ENCODE data around the gene MRTFA. TPM values are rescaled to one million over a fixed set of nuclear protein-coding genes. Genes with fewer than 3 reads are reported as not detected.

The MRTFA gene
- total and polyA plus RNA-seq, 9 of the 15 experiments (the other 6 are each of a cell fraction or from before 2014, with no cell fraction given) = 0.84 to 21.1 (median 3.7) TPM

DNA sequence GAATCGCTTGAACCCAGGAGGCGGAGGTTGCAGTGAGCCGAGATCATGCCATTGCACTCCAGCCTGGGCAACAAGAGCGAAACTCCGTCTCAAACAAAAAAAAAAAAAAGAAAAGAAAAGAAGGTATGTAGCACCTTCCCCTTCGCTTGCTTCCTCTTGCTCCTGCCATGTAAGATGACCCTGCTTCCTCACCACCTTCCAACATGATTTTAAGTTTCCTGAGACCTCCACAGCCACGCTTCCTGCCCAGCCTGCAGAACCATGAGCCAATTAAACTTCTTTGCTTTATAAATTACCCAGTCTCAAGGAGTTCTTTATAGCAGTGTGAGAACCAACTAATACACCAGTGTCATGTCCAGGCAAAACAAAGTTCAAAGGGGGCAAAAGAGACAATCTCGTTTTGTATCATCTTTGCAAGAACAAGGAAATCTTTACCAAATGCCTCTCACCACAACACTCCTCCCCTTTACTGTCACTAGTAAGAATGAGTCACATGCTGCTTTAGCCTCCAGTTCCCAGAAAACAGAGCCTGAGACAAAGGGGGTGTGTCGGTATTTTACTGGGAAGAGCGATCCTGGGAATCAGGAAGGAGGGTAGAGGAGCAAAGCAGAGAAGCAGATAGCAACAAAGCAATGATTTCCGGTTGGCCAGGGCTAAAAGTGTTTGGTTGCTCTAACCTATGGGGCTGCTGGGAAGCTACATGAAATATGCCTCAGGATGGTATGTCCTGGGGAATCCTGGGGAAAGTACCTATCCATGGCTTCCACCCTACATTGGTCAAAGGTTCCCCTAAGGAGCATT lies 32.3 kb upstream of the MRTFA start:
- Histone ChIP-seq H3K4me1 (replicated peaks in 1 of 2; ENCODE audit: control insufficient read depth in 2 of 2, insufficient read depth in 2 of 2, low read length in 2 of 2) (peaks cover 0 to 25% of the 10 kb centered on the region in 2 experiments; a peak in 3 of 5 replicates), H2AFZ (ENCODE audit: low read depth, low read length) (peak overlapping the region; percentile 45), H3K27me3 (ENCODE audit: control insufficient read depth in 2 of 2, insufficient read depth in 2 of 2, low read length in 2 of 2) (no peaks in the 10 kb centered on the region), H3K4me3 (no peak overlapping the region), H3K27ac (ENCODE audit: extremely low read depth, low read depth, low read length) (peak overlapping the region; percentile 6; the same call in 1 of the 3 replicates), H3K36me3 (ENCODE audit: control insufficient read depth, insufficient read depth, low read length) (no peaks in the 10 kb centered on the region), H3K79me2 (ENCODE audit: control insufficient read depth, insufficient read depth, low read length) (no peaks in the 10 kb centered on the region), H3K4me2 (ENCODE audit: insufficient read depth, low read length) (peak overlapping the region; percentile 32), H3K9me1 (ENCODE audit: control insufficient read depth, insufficient read depth, low read length) (no peaks in the 10 kb centered on the region), H4K20me1 (replicated peaks; ENCODE audit: control insufficient read depth, insufficient read depth, low read length) (no peaks in the 10 kb centered on the region), H3K9ac (ENCODE audit: insufficient read depth in 1 of 2, low read depth in 2 of 2, low read length in 2 of 2) (no peak overlapping the region), H3K9me3 (replicated peaks; ENCODE audit: control insufficient read depth, insufficient read depth, low read depth, low read length) (no peaks in the 10 kb centered on the region; the same call in 1 of the 2 replicates)
- FAIRE-seq (peak; percentile 49), DNase-seq (ENCODE audit: extremely low read depth in 1 of 4, low spot score in 3 of 4) (peak; percentile 22 to 65 (median 40)), ATAC-seq (no peak; the same call in 1 of the 3 replicates)
- in situ Hi-C loops (cut with MboI) (no loop called here), intact Hi-C loops (cut with micrococcal nuclease) (no loop called here)
- WGBS (ENCODE audit: insufficient coverage, low coverage, missing lambda C conversion rate) = 27% methylated on average over 6 of the region's 11 CpGs
- ChIA-PET CTCF (ENCODE audit: low intra/inter-chr PET ratio) (no interaction called here), POLR2A (interaction anchor here (0.6 kb wide), 1 partner anchor 17 kb away, joined by 4 read pairs; no protein-coding TSS in a partner anchor)
- BruUV-seq (replicated peaks) = no TSS peak
- no peak for TF ChIP-seq ZNF668 (CRISPR knock-in tag; IDR thresholded peaks at IDR 0.05)
- TF ChIP-seq NR2C1 (IDR thresholded peaks at IDR 0.05) = no peak
- TF ChIP-seq NR2C1 (tag; IDR thresholded peaks at IDR 0.05) = no peak
- TF ChIP-seq, protein P1, sequence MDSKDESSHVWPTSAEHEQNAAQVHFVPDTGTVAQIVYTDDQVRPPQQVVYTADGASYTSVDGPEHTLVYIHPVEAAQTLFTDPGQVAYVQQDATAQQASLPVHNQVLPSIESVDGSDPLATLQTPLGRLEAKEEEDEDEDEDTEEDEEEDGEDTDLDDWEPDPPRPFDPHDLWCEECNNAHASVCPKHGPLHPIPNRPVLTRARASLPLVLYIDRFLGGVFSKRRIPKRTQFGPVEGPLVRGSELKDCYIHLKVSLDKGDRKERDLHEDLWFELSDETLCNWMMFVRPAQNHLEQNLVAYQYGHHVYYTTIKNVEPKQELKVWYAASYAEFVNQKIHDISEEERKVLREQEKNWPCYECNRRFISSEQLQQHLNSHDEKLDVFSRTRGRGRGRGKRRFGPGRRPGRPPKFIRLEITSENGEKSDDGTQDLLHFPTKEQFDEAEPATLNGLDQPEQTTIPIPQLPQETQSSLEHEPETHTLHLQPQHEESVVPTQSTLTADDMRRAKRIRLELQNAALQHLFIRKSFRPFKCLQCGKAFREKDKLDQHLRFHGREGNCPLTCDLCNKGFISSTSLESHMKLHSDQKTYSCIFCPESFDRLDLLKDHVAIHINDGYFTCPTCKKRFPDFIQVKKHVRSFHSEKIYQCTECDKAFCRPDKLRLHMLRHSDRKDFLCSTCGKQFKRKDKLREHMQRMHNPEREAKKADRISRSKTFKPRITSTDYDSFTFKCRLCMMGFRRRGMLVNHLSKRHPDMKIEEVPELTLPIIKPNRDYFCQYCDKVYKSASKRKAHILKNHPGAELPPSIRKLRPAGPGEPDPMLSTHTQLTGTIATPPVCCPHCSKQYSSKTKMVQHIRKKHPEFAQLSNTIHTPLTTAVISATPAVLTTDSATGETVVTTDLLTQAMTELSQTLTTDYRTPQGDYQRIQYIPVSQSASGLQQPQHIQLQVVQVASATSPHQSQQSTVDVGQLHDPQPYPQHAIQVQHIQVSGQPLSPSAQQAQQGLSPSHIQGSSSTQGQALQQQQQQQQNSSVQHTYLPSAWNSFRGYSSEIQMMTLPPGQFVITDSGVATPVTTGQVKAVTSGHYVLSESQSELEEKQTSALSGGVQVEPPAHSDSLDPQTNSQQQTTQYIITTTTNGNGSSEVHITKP (IDR thresholded peaks at IDR 0.05; ENCODE audit: partially characterized antibody) = peak; percentile 62
- TF ChIP-seq NR1H2 (CRISPR knock-in tag; IDR thresholded peaks at IDR 0.05) = no peak
- TF ChIP-seq YBX1 (IDR thresholded peaks at IDR 0.05) = no peak
- TF ChIP-seq COPS2 (conservative IDR thresholded peaks at IDR 0.05) = no peak
- peak; percentile 49; the same call in 1 of the 2 replicates for TF ChIP-seq RAD51 (IDR thresholded peaks at IDR 0.05; ENCODE audit: borderline replicate concordance, low read depth)
- TF ChIP-seq, protein P2, sequence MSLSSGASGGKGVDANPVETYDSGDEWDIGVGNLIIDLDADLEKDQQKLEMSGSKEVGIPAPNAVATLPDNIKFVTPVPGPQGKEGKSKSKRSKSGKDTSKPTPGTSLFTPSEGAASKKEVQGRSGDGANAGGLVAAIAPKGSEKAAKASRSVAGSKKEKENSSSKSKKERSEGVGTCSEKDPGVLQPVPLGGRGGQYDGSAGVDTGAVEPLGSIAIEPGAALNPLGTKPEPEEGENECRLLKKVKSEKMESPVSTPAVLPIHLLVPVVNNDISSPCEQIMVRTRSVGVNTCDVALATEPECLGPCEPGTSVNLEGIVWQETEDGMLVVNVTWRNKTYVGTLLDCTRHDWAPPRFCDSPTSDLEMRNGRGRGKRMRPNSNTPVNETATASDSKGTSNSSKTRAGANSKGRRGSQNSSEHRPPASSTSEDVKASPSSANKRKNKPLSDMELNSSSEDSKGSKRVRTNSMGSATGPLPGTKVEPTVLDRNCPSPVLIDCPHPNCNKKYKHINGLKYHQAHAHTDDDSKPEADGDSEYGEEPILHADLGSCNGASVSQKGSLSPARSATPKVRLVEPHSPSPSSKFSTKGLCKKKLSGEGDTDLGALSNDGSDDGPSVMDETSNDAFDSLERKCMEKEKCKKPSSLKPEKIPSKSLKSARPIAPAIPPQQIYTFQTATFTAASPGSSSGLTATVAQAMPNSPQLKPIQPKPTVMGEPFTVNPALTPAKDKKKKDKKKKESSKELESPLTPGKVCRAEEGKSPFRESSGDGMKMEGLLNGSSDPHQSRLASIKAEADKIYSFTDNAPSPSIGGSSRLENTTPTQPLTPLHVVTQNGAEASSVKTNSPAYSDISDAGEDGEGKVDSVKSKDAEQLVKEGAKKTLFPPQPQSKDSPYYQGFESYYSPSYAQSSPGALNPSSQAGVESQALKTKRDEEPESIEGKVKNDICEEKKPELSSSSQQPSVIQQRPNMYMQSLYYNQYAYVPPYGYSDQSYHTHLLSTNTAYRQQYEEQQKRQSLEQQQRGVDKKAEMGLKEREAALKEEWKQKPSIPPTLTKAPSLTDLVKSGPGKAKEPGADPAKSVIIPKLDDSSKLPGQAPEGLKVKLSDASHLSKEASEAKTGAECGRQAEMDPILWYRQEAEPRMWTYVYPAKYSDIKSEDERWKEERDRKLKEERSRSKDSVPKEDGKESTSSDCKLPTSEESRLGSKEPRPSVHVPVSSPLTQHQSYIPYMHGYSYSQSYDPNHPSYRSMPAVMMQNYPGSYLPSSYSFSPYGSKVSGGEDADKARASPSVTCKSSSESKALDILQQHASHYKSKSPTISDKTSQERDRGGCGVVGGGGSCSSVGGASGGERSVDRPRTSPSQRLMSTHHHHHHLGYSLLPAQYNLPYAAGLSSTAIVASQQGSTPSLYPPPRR (CRISPR knock-in tag; IDR thresholded peaks at IDR 0.05; ENCODE audit: borderline replicate concordance) = no peak
- TF ChIP-seq MCM3 (IDR thresholded peaks at IDR 0.05) = no peak
- TF ChIP-seq SMAD4 (CRISPR knock-in tag; conservative IDR thresholded peaks at IDR 0.05) = 0 out of 2 replicates have a peak, but pooled peaks have one; percentile 27
- peak; percentile 44; the same call in 1 of the 2 replicates for TF ChIP-seq JUN (IDR thresholded peaks at IDR 0.05; ENCODE audit: borderline replicate concordance, low read depth, low read length)
- no peak for TF ChIP-seq JUN (CRISPR knock-in tag; IDR thresholded peaks at IDR 0.05; ENCODE audit: borderline replicate concordance)
- peak; percentile 55 to 62; a peak in 3 of 4 replicates for TF ChIP-seq FOXK2 (conservative IDR thresholded peaks at IDR 0.05 in 1 of 2, IDR thresholded peaks at IDR 0.05 in 1 of 2; ENCODE audit: low read depth in 2 of 2)
